ENCODE data around the gene MYO1G.

DNA sequence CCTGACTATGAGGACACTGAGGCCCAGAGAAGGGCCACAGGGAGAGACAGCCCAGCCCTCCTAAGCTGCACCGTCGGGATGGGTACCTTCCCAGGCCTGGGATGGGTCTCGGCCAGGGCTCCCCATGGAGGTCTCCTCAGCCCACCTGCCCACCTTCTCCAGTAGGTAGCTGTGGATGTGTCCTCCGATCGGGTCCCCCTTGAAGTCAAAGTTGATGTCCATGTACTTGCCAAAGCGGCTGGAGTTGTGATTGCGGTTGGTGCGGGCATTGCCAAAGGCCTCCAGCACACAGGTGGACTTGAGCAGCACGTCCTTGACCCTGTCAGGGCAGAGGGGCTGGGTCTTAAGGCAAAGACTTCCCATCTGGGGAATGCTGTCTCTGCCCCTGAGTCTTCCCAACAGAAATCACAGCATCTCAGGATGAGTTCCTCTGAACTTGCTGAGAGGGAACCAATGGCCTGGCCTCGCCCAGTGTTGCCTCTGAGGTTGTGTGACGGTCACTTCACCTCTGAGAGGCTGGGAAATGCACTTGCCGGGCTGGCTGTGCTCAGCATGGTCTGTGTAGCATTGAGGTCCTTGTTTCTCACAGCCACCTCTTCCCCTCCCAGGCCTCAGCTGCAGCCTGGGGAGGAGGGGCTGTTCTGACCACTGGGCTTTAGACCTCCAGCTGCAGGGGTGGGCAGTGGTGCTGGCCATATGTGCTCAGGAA is 3.3 kb downstream of the MYO1G start:
- TF ChIP-seq, protein P1, sequence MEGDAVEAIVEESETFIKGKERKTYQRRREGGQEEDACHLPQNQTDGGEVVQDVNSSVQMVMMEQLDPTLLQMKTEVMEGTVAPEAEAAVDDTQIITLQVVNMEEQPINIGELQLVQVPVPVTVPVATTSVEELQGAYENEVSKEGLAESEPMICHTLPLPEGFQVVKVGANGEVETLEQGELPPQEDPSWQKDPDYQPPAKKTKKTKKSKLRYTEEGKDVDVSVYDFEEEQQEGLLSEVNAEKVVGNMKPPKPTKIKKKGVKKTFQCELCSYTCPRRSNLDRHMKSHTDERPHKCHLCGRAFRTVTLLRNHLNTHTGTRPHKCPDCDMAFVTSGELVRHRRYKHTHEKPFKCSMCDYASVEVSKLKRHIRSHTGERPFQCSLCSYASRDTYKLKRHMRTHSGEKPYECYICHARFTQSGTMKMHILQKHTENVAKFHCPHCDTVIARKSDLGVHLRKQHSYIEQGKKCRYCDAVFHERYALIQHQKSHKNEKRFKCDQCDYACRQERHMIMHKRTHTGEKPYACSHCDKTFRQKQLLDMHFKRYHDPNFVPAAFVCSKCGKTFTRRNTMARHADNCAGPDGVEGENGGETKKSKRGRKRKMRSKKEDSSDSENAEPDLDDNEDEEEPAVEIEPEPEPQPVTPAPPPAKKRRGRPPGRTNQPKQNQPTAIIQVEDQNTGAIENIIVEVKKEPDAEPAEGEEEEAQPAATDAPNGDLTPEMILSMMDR (IDR thresholded peaks at IDR 0.05): no peak
- TF ChIP-seq EP300 (IDR thresholded peaks at IDR 0.05) (no peak), POLR2A (IDR thresholded peaks at IDR 0.05) (no peak)

Data from ovary (tissue), 3 donors.